Activated CD8-positive, alpha-beta memory T cell treated with anti-CD3 and anti-CD28 coated beads, Interleukin-2, amount 10 ng/mL, durations not matched to agents 7 days and 5 days (primary cell): Measurements from ENCODE around the gene TCOF1. TPM values are rescaled to one million over a fixed set of nuclear protein-coding genes. Genes with fewer than 3 reads are reported as not detected.
A peak's percentile ranks its signal among the peaks of the same experiment; 100 is the strongest.

Source experiments
- ATAC-seq: fragments of 150-1000 bp; cut with Tn5 transposase; one replicate; pipeline ENCODE4 v1.10.0; 2021; ENCODE audit warnings: moderate library complexity
- CTCF ChIA-PET: fragments of 350-600 bp; sonication (Branson Sonifier 250); formaldehyde crosslinking; loops from one replicate; lab custom pipeline; 2021; ENCODE audit warnings: antibody characterized with exemption; lab: Charles Lee
- DNase-seq: peaks from one replicate; pipeline ENCODE4 v3.0.0-alpha.2; 2020
- H3K27ac Mint-ChIP-seq: one replicate; pipeline ENCODE4 v1.8.0; 2021; ENCODE audit warnings: mild to moderate bottlenecking, mixed read lengths
- H3K27me3 Mint-ChIP-seq: one replicate; pipeline ENCODE4 v1.8.0; 2021; ENCODE audit warnings: mixed read lengths
- H3K36me3 Mint-ChIP-seq: one replicate; pipeline ENCODE4 v1.8.0; 2021; ENCODE audit warnings: mild to moderate bottlenecking, mixed read lengths
- H3K4me1 Mint-ChIP-seq: one replicate; pipeline ENCODE4 v1.8.0; 2021; ENCODE audit warnings: mixed read lengths
- H3K4me3 Mint-ChIP-seq: one replicate; pipeline ENCODE4 v1.8.0; 2021; ENCODE audit warnings: mild to moderate bottlenecking, moderate library complexity, mixed read lengths
- H3K9me3 Mint-ChIP-seq: one replicate; pipeline ENCODE4 v1.8.0; 2022; ENCODE audit warnings: low read depth, mixed read lengths
- total RNA-seq, 2 experiments: library from RNA; stranded (reverse); gene quantifications; one replicate each; pipeline ENCODE4 v1.2.3, GENCODE V29; 2021

The TCOF1 gene
- total RNA-seq, 2 experiments from 2014 or later = 95.3 to 96.9 TPM

DNA sequence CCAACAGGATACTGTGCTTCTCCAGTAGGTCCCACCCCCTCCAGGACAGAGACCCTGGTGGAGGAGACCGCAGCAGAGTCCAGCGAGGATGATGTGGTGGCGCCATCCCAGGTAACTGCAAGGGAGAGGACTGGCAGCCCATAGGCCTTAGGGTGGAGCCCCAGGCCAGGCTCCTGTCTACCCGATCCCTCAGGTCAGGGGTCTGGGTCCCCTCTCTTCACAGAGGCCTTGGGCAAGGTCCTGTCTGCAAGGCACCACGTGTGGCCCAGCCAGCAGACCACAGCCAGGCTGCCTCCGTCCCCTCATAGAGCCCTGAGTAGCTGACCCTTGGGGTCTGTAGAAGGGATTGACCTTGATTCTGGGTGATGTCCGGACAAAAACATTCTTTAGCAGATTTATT lies 35.2 kb downstream of the TCOF1 start:
- H3K27me3 Mint-ChIP-seq = no peaks in the 10 kb centered on the region
- CTCF ChIA-PET = no interaction called here
- no peak overlapping the region for H3K27ac Mint-ChIP-seq
- H3K36me3 Mint-ChIP-seq = peaks cover 28% of the 10 kb centered on the region
- no peak for ATAC-seq
- no peaks in the 10 kb centered on the region for H3K9me3 Mint-ChIP-seq
- peaks cover 3% of the 10 kb centered on the region for H3K4me1 Mint-ChIP-seq
- no peak for DNase-seq
- H3K4me3 Mint-ChIP-seq = no peak overlapping the region

DNA sequence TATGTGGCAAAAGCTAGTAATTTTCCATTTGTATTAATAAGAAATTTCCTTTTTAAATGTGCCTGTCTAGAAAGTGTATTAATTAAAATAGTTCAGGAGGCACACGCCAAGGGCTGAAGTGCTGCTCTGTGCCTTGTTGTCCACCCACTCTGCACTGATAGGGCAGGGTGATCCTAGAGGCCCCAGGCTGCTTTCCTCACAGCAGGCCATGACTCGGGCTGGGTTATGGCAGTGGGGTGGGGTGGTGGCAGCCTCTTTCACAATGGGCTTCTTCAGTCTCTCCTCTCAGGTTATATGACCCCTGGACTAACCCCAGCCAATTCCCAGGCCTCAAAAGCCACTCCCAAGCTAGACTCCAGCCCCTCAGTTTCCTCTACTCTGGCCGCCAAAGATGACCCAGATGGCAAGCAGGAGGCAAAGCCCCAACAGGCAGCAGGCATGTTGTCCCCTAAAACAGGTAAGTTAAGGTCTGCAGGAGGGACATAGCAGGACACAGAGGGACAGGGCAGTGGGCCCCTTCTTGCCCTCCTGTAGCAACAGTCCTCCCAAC lies 35.7 kb downstream of the TCOF1 start:
- ATAC-seq (no peak), DNase-seq (no peak)
- Mint-ChIP-seq H3K4me1 (peaks cover 4% of the 10 kb centered on the region), H3K36me3 (peaks cover 27% of the 10 kb centered on the region), H3K27me3 (no peaks in the 10 kb centered on the region), H3K27ac (peak overlapping the region; percentile 22), H3K4me3 (no peak overlapping the region), H3K9me3 (no peaks in the 10 kb centered on the region)
- CTCF ChIA-PET = interaction anchor here (8.2 kb wide), 1 partner anchor 41 kb away, joined by 87 read pairs; no protein-coding TSS in a partner anchor

GRCh38 chr5:150394131-150394530 lies 36.6 kb downstream of the TCOF1 start:
- DNase-seq (no peak), ATAC-seq (no peak)
- Mint-ChIP-seq H3K9me3 (no peaks in the 10 kb centered on the region), H3K36me3 (peaks cover 26% of the 10 kb centered on the region), H3K27me3 (no peaks in the 10 kb centered on the region), H3K27ac (no peak overlapping the region), H3K4me3 (no peak overlapping the region), H3K4me1 (peaks cover 11% of the 10 kb centered on the region)
- CTCF ChIA-PET = interaction anchor here (8.2 kb wide), 1 partner anchor 40 kb away, joined by 87 read pairs; no protein-coding TSS in a partner anchor

DNA sequence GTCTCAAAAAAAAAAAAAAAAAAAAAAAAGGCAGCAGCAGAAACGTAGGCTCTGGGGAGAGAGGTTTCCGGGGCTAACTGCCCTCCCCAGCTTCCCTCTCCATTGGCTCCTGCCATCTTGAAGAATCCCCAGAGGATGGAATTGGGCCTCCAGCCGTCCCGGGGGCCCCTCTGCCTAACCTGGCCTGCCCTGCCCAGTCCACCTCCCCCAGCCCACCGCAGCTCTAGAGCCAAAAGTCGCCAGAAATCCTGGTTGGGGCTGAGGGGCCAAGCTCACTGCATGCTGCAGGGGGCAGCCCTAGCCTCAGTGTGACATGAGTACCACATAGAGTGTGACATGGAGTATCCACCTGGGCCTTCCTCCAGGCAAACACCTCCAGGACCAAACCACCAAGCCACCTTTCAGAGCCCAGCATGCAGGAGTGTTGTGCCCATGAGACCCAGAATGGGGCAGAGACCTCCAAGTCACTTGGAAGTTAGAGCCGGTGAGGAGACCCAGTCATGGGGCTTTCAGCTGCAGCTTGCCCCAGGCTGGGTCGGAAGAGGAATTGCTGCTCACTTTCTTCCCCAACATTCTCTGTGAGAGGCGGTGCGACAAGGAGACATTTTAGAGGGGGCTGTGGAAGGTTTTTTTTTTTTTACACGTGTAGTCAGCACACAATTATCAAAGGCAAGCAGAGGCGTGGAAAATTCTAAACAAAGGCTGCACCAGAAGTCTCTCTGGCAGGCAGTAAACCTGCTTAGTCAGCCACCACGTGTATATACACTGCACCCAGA lies 37.6 kb downstream of the TCOF1 start:
- ATAC-seq (no peak), DNase-seq (no peak)
- Mint-ChIP-seq H3K27me3 (no peaks in the 10 kb centered on the region), H3K9me3 (no peaks in the 10 kb centered on the region), H3K4me1 (peaks cover 21% of the 10 kb centered on the region), H3K4me3 (no peak overlapping the region), H3K27ac (peak overlapping the region; percentile 54), H3K36me3 (peaks cover 28% of the 10 kb centered on the region)
- CTCF ChIA-PET = interaction anchor here (2.0 to 8.2 kb wide), 2 partner anchors 8 to 39 kb away, joined by 5 to 87 read pairs; no protein-coding TSS in a partner anchor

DNA sequence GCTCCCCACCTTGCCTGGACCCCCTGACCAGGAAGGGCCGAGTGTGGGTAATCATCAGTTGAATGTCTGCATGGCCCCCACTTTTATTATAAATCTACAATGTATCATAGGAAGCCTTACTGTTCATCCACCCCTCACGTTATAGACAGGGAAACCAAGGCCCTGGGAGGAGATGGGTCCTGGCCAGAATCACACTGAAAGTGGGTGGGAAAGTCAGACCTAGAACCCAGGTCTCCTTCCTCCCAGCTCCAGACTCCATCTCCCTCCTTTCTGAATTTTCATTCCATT lies 38.1 kb downstream of the TCOF1 start:
- no peak for DNase-seq
- no peaks in the 10 kb centered on the region for H3K27me3 Mint-ChIP-seq
- H3K36me3 Mint-ChIP-seq = peaks cover 30% of the 10 kb centered on the region
- no peak overlapping the region for H3K4me3 Mint-ChIP-seq
- H3K4me1 Mint-ChIP-seq = peaks cover 26% of the 10 kb centered on the region
- CTCF ChIA-PET = interaction anchor here (2.0 to 8.2 kb wide), 2 partner anchors 9 to 38 kb away, joined by 5 to 87 read pairs; no protein-coding TSS in a partner anchor
- H3K27ac Mint-ChIP-seq = peak overlapping the region; percentile 38
- no peaks in the 10 kb centered on the region for H3K9me3 Mint-ChIP-seq
- no peak for ATAC-seq

- H3K4me3 Mint-ChIP-seq = no peak overlapping the region
- CTCF ChIA-PET = interaction anchor here (0.6 to 8.2 kb wide), 7 partner anchors 10 to 261 kb away, joined by 3 to 87 read pairs (median 3); partner anchors contain the start of gene RPS14
- no peaks in the 10 kb centered on the region for H3K9me3 Mint-ChIP-seq
- no peak for ATAC-seq
- no peak for DNase-seq
- peak overlapping the region; percentile 38 for H3K27ac Mint-ChIP-seq
- H3K4me1 Mint-ChIP-seq = peaks cover 31% of the 10 kb centered on the region
- H3K36me3 Mint-ChIP-seq = peaks cover 33% of the 10 kb centered on the region
- H3K27me3 Mint-ChIP-seq = no peaks in the 10 kb centered on the region
Observed at GRCh38 chr5:150396267-150396666, 38.8 kb downstream of the TCOF1 start.

DNA sequence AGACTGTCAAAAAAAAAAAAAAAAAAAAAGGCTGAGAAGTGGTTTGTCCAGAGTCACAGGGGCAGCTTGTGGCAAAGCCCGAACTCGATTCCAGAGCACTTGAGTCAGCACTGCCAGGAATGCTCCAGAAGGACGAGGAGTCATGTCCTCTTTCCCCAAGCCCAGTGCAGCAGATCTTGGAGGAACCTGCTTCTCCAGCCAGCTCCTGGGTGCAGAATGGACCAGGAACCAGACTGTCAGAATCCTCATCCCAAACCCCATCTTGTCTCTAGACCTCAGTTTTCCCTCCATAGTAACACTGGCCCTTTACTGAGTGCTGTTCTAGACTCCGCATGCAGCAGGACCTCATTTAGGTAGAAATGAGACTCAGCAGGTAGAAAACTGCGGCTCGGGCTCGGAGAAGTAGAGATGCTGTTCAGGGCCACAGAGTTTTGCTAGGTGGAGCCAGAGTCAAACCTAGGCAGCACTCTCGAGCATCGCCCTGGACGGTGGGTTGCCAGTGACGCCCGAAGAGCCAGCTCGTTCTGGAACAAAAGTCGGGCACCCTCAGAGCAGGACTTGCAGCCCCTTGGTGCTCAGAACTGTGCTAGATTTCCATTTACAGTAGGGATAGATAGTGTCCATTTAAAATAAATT lies 39.8 kb downstream of the TCOF1 start:
- DNase-seq (no peak), ATAC-seq (no peak)
- H3K9me3 Mint-ChIP-seq = no peaks in the 10 kb centered on the region
- peaks cover 36% of the 10 kb centered on the region for H3K4me1 Mint-ChIP-seq
- CTCF ChIA-PET = interaction anchor here (0.6 to 8.2 kb wide), 13 partner anchors 9 to 262 kb away, joined by 3 to 87 read pairs (median 3); partner anchors contain the start of gene RPS14
- H3K27me3 Mint-ChIP-seq = no peaks in the 10 kb centered on the region
- H3K4me3 Mint-ChIP-seq = no peak overlapping the region
- no peak overlapping the region for H3K27ac Mint-ChIP-seq
- peaks cover 39% of the 10 kb centered on the region for H3K36me3 Mint-ChIP-seq

GRCh38 chr5:150397782-150398721 lies 40.6 kb downstream of the TCOF1 start:
- no peak for DNase-seq
- Mint-ChIP-seq H3K27ac (peak overlapping the region; percentile 82), H3K9me3 (no peaks in the 10 kb centered on the region), H3K4me1 (peaks cover 36% of the 10 kb centered on the region), H3K4me3 (no peak overlapping the region), H3K27me3 (no peaks in the 10 kb centered on the region), H3K36me3 (peaks cover 43% of the 10 kb centered on the region)
- no peak for ATAC-seq
- CTCF ChIA-PET = interaction anchor here (1.0 to 8.2 kb wide), 14 partner anchors 7 to 53 kb away, joined by 3 to 87 read pairs (median 8); partner anchors contain the start of genes CD74, RPS14 and TCOF1

GRCh38 chr5:150398722-150399523 lies 41.4 kb downstream of the TCOF1 start:
- peak; percentile 69 for DNase-seq
- no peaks in the 10 kb centered on the region for H3K9me3 Mint-ChIP-seq
- no peak overlapping the region for H3K4me3 Mint-ChIP-seq

DNA sequence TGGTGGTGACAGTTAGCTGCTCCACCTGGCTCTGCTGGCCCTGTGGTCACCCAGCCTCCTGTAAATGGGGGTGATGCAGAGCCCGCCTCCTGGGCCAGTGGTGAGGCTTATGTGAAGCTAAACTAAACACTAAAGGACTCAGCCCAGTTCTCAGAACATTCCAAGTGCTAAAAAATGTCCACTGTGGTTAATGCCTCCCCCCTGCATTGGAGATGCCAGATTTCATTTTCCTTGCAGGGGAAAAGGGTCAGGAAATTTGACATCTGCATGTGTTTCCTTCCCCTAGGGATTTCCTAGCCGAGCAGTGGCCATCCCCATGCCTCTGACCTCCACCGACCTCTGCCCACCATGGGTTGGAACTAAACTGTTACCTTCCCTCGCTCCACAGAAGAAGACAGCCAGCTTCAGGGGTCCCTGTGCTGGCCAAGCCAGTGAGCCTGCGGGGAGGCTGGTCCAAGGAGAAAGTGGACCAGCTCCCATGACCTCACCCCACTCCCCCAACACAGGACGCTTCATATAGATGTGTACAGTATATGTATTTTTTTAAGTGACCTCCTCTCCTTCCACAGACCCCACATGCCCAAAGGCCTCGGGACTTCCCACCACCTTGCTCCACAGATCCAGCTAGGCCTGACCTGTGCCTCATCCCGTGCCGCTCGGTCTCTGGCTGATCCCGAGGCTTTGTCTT lies 42.2 kb downstream of the TCOF1 start:
- Mint-ChIP-seq H3K9me3 (no peaks in the 10 kb centered on the region), H3K4me1 (peaks cover 33% of the 10 kb centered on the region), H3K4me3 (no peak overlapping the region), H3K27me3 (no peaks in the 10 kb centered on the region), H3K36me3 (peaks cover 45% of the 10 kb centered on the region), H3K27ac (peak overlapping the region; percentile 82)
- CTCF ChIA-PET = interaction anchor here (0.7 to 8.2 kb wide), 14 partner anchors 9 to 51 kb away, joined by 3 to 87 read pairs (median 8); partner anchors contain the start of genes CD74, RPS14 and TCOF1
- ATAC-seq (peak; percentile 34), DNase-seq (peak; percentile 68)

More at GRCh38 chr5:150398722-150399523, 41.4 kb downstream of the TCOF1 start:
- H3K4me1 Mint-ChIP-seq = peaks cover 33% of the 10 kb centered on the region
- peaks cover 43% of the 10 kb centered on the region for H3K36me3 Mint-ChIP-seq
- CTCF ChIA-PET = interaction anchor here (0.7 to 8.2 kb wide), 15 partner anchors 8 to 52 kb away, joined by 3 to 87 read pairs (median 6); partner anchors contain the start of genes CD74, RPS14 and TCOF1
- no peaks in the 10 kb centered on the region for H3K27me3 Mint-ChIP-seq
- peak; percentile 54 for ATAC-seq
- H3K27ac Mint-ChIP-seq = peak overlapping the region; percentile 82

- peak overlapping the region; percentile 82 for H3K27ac Mint-ChIP-seq
- no peaks in the 10 kb centered on the region for H3K27me3 Mint-ChIP-seq
- H3K9me3 Mint-ChIP-seq = no peaks in the 10 kb centered on the region
- H3K4me1 Mint-ChIP-seq = peaks cover 33% of the 10 kb centered on the region
- DNase-seq = no peak
- no peak overlapping the region for H3K4me3 Mint-ChIP-seq
- no peak for ATAC-seq
- H3K36me3 Mint-ChIP-seq = peaks cover 47% of the 10 kb centered on the region
- CTCF ChIA-PET = interaction anchor here (1.0 to 8.2 kb wide), 9 partner anchors 10 to 651 kb away, joined by 3 to 87 read pairs (median 15); partner anchors contain the start of gene RPS14
Observed at GRCh38 chr5:150400316-150401075, 43.0 kb downstream of the TCOF1 start.
